LoVo (cell line): ENCODE results near the gene SEMA5A.
"Not testable (repeated sequence)": the region's sequence is repeated elsewhere in the genome, so short reads cannot be mapped to it uniquely, and the experiment has no call there.

Experiments
- DNase-seq: peaks from one replicate; pipeline ENCODE4 v3.0.0-alpha.2; 2016; ENCODE audit warnings: low spot score

Gene SEMA5A

GRCh38 chr5:9440517-9440916, 105.4 kb downstream of the SEMA5A start:
- DNase-seq = no peak

- DNase-seq = no peak
Observed at GRCh38 chr5:9439531-9440292, 106.2 kb downstream of the SEMA5A start.

GRCh38 chr5:9438596-9439354, 107.1 kb downstream of the SEMA5A start:
- DNase-seq = no peak

GRCh38 chr5:9437741-9438240, 108.1 kb downstream of the SEMA5A start:
- no peak for DNase-seq

GRCh38 chr5:9431496-9432258, 114.2 kb downstream of the SEMA5A start:
- DNase-seq = no peak

- DNase-seq = no peak
Observed at GRCh38 chr5:9431151-9431495, 114.8 kb downstream of the SEMA5A start.

- DNase-seq = no peak
Observed at GRCh38 chr5:9430306-9430705, 115.6 kb downstream of the SEMA5A start.

GRCh38 chr5:9429691-9430215, 116.1 kb downstream of the SEMA5A start:
- DNase-seq = no peak

- no peak for DNase-seq
Observed at GRCh38 chr5:9428272-9428671, 117.6 kb downstream of the SEMA5A start.

GRCh38 chr5:9425710-9426109, 120.2 kb downstream of the SEMA5A start:
- DNase-seq = no peak

- DNase-seq = no peak
Observed at GRCh38 chr5:9423571-9423970, 122.3 kb downstream of the SEMA5A start.

GRCh38 chr5:9421884-9422283, 124.0 kb downstream of the SEMA5A start:
- DNase-seq = peak; percentile 19

- DNase-seq = no peak
Observed at GRCh38 chr5:9419794-9420193, 126.1 kb downstream of the SEMA5A start.

- no peak for DNase-seq
Observed at GRCh38 chr5:9415566-9415965, 130.3 kb downstream of the SEMA5A start.

GRCh38 chr5:9415091-9415490, 130.8 kb downstream of the SEMA5A start:
- no peak for DNase-seq

GRCh38 chr5:9411142-9411541, 134.7 kb downstream of the SEMA5A start:
- no peak for DNase-seq

- DNase-seq = no peak
Observed at GRCh38 chr5:9409413-9409960, 136.4 kb downstream of the SEMA5A start.

- no peak for DNase-seq
Observed at GRCh38 chr5:9408964-9409363, 136.9 kb downstream of the SEMA5A start.

GRCh38 chr5:9405196-9405754, 140.6 kb downstream of the SEMA5A start:
- DNase-seq = no peak

- no peak for DNase-seq
Observed at GRCh38 chr5:9401786-9402472, 143.9 kb downstream of the SEMA5A start.

- not testable (repeated sequence) for DNase-seq
Observed at GRCh38 chr5:9399783-9400182, 146.1 kb downstream of the SEMA5A start.
